Measurements from ENCODE around the gene C22orf31.
"Not testable (repeated sequence)": the region's sequence is repeated elsewhere in the genome, so short reads cannot be mapped to it uniquely, and the experiment has no call there.

C22orf31 gene

DNA sequence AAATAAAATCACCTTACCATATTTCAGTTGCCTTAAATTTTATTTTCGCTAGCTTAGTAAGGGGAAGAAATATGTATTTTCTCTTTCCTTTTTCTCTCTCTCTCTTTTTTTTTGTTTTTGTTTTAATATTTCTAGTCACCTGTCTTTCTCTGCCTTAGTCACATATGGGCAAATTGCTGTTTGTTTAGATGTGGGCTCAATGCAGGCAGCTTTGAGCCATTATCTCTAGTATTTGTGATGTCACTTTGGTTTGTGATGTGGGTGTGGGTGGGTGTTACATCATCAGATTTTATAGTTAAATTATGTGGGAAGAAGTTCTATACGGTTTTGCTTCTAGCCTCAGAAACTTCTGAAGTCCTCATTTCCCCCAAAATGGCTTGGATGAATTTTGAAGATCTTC is at the start of gene C22orf31:
C22orf31 (minus strand) TSS at position 59 of the 400 bp plus-strand sequence; CDS start at position 20, 39 bp downstream.
- DNase-seq = no peak

DNA sequence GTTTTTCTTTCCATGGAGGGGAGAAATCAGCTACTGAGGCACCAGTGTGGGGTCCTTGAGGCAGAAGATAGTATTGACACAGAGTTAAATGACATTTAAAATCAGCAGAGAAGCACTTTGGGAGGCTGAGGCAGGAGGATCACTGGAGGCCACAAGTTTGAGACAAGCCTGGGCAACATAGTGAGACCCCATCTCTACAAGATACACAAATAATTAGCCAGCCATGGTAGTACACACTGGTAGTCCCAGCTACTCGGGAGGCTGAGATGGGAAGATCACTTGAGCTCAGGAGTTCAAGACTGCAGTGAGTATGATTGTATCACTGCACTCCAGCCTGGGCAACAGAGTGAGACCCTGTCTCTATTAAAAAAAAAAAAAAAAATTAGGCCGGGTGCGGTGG is 49.3 kb upstream of the C22orf31 start:
- DNase-seq = no peak

GRCh38 chr22:29109822-29110221 is 48.2 kb upstream of the C22orf31 start:
- no peak for DNase-seq

DNA sequence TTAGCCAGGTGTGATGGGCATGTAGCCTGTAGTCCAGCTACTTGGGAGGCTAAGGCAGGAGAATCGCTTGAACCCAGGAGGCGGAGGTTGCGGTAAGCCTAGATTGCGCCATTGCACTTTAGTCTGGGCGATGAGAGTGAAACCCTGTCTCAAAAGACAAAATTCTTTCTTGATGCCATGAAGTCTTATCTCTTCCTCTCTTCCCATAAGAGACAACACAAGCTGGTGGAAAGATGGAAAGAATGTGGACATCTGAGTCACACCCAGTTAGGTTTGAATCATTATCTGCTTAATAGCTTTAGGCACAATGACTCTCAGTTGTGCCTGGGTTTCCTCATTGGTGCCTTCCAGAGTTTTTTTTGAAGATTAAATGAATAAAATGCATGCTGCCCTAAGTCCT is 46.5 kb upstream of the C22orf31 start:
- DNase-seq = no peak

DNA sequence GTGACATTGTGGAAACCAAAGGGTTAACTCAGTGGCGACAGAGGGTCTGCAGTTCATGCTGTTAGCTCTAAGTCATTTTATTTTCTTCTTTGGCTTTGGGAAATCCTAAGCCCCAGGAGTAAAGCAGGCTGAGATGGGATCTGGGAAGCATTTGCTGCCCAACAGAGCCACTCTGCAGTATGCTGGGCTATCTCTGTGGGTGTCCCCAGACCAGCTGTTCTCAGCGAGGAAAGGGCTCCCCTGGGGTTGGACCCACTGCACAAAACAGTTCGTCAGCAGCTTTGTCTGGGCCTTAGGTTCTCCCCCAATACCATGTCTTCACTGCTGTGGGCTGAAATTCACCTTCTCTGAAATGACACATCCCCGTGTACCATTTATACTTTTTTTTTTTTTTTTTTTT is 45.2 kb upstream of the C22orf31 start:
- DNase-seq = no peak

GRCh38 chr22:29105468-29105867 is 43.8 kb upstream of the C22orf31 start:
- DNase-seq = no peak

DNA sequence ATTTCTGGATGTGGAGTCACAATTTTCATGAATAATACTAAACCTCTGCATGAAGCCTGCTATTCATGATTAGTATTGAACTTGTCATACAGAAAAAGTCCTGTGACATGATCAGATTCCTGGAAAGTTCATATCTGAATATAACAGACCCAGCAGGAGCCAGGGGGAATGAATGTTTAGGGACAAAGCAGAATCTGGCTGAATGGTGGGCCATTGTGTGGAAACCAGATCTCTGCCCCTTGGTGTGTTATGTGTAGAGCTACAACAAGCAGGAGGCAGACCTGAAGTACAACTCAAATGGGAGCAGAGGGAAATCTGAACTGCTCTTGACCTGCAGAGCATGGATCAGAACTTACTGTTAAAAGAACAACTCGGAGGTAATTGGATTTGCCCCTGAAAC is 41.5 kb upstream of the C22orf31 start:
- no peak for DNase-seq

- DNase-seq = no peak
Measured at GRCh38 chr22:29102300-29102699, 40.7 kb upstream of the C22orf31 start.

- DNase-seq = no peak
Measured at GRCh38 chr22:29098296-29098695, 36.7 kb upstream of the C22orf31 start.

- no peak for DNase-seq
Measured at GRCh38 chr22:29096736-29097669, 35.4 kb upstream of the C22orf31 start.

- DNase-seq = no peak
Measured at GRCh38 chr22:29095459-29095858, 33.8 kb upstream of the C22orf31 start.

- no peak for DNase-seq
Measured at GRCh38 chr22:29093501-29094300, 32.1 kb upstream of the C22orf31 start.

DNA sequence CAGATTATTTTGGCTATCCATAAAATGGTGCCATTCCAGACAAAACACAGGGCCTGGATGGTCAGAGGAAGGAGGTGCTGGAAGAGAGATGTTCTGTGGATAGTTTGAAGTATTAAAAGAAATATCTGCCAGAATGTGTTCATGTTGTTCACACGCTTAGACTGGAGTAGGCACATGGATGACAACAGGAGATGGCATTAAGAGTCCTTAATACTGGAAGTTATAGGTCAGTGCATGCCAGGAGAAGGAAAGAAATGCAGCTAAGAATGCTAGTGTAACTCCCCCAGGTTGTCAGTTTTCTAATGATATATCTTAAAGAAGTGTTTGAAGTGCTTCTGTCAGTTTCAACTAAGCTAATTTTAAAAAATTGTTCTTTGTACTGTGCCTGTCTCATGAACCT is 31.4 kb upstream of the C22orf31 start:
- DNase-seq = no peak

DNA sequence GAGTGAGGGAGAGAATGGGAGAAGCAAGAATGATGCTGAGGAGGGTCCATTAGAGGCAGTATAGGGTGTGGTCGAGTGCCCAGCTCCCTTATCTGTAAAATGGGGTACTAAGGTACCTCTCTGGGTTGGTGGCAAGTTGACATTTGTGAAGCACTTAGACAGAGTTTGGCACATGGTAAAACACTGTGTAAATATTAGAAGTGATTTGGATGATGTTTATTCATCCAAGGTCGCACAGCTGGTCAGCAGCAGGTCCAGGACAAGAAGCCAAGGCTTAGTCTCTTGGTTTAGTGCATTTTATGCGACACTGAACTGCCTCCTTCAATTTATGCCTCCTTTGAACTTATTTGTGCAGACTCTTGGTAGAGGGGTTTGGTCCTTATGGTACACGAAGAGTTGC is 30.6 kb upstream of the C22orf31 start:
- no peak for DNase-seq

DNA sequence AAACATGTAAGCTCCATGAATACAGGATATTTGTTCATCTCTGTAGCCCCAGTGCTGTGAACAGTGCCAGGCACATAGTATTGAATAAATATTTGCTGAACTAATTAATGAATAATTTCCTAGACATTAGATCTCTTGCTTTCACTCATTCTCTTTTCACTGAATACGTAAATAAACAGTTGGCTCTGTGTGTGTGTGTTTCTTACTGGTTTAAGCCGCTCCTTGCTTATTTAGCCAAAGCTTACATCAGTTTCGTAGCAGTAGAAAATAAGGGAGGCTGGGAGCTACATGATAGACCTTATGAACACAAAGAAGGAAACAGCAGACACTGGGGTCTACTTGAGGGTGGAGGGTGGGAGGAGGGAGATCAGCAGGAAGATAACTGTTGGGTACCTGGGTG is 28.4 kb upstream of the C22orf31 start:
- no peak for DNase-seq

- no peak for DNase-seq
Measured at GRCh38 chr22:29089507-29089906, 27.9 kb upstream of the C22orf31 start.

DNA sequence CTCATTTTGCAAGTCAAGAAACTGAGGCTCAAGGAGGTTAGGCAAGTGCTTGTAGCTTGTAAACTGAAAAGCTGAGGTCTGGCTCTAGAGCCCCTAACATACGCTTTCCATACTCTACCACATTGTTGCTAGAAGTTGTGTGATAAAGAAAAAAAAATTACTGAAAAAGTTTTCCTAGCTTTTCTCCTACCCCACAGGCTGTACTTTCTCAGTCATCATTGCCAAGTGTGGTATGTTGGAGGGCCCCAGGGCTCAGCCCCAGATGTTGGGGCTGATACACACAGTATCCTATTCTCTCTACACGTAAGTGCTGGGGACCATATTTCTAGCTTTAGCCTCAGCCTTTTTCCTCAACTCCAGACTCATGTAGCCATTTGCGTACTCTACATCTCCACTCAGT is 27.2 kb upstream of the C22orf31 start:
- no peak for DNase-seq

GRCh38 chr22:29087012-29087411 is 25.4 kb upstream of the C22orf31 start:
- no peak for DNase-seq

- DNase-seq = no peak
Measured at GRCh38 chr22:29083933-29084591, 22.4 kb upstream of the C22orf31 start.

- not testable (repeated sequence) for DNase-seq
Measured at GRCh38 chr22:29083576-29083932, 21.9 kb upstream of the C22orf31 start.

GRCh38 chr22:29082826-29083545 is 21.4 kb upstream of the C22orf31 start:
- DNase-seq = no peak

DNA sequence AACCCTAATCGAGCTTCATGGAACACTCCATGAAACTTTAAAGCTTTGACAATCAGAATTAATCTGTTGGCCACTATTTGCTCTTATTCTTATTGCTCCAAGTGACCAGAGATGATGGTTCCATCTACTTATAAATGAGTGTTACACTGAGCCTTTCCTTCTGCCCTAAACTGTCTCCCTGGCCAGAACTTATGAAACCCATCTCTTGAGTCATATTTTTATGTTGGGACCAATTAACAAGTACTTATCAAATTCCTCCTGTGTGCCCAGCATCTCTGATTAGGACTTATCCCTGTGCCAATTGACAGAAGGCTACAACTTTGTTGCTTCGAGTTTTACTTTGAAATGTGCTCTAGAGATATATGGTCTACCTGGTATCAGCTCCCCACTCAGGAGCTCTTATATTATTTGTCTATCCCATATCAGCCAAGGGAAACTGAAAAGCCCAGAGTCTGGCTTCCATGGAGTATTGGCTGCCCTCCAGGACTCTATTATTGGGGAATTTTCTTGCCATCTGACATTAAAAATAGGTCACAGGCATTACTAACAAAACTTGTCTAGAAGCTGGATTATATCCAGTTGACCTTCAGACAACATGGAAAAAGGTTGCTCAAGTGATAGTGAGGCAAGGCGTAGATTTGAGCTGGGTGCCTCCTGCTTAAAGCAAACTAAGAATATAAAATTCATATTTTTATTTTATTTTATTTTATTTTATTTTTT is 20.0 kb upstream of the C22orf31 start:
- DNase-seq = no peak

All from activated CD4-positive, alpha-beta T cell treated with anti-CD3 and anti-CD28 coated beads, Interleukin-10, Interleukin-2, amounts not matched to agents 100 ng/mL and 50 ng/mL, durations not matched to agents 16 hours and 8 hours (primary cell).